Non-pigmented ciliary epithelial cell (primary cell): ENCODE measurements around the gene COL11A2.
"Not testable (repeated sequence)": the region's sequence is repeated elsewhere in the genome, so short reads cannot be mapped to it uniquely, and the experiment has no call there.

ENCODE experiments used
- DNase-seq: peaks from one replicate; pipeline ENCODE4 v3.0.0-alpha.2; 2010; ENCODE audit warnings: low read depth

The COL11A2 gene

GRCh38 chr6:33156561-33156960 lies 35.7 kb downstream of the COL11A2 start:
- DNase-seq = no peak

- DNase-seq = no peak
Measured at GRCh38 chr6:33154349-33154748, 37.9 kb downstream of the COL11A2 start.

GRCh38 chr6:33151050-33151449 lies 41.2 kb downstream of the COL11A2 start:
- no peak for DNase-seq

- DNase-seq = not testable (repeated sequence)
Measured at GRCh38 chr6:33150560-33150959, 41.7 kb downstream of the COL11A2 start.

GRCh38 chr6:33147807-33148666 lies 44.2 kb downstream of the COL11A2 start:
- DNase-seq = no peak

- no peak for DNase-seq
Measured at GRCh38 chr6:33144373-33144772, 47.9 kb downstream of the COL11A2 start.

- no peak for DNase-seq
Measured at GRCh38 chr6:33143113-33143770, 49.0 kb downstream of the COL11A2 start.

- no peak for DNase-seq
Measured at GRCh38 chr6:33142501-33143070, 49.7 kb downstream of the COL11A2 start.

- no peak for DNase-seq
Measured at GRCh38 chr6:33140556-33140955, 51.7 kb downstream of the COL11A2 start.

GRCh38 chr6:33139596-33140206 lies 52.6 kb downstream of the COL11A2 start:
- DNase-seq = no peak

GRCh38 chr6:33136310-33136900 lies 55.9 kb downstream of the COL11A2 start:
- no peak for DNase-seq

GRCh38 chr6:33132081-33132524 lies 60.2 kb downstream of the COL11A2 start:
- DNase-seq = no peak

- DNase-seq = no peak
Measured at GRCh38 chr6:33128318-33128717, 63.9 kb downstream of the COL11A2 start.

GRCh38 chr6:33126101-33126714 lies 66.1 kb downstream of the COL11A2 start:
- DNase-seq = no peak

- DNase-seq = no peak
Measured at GRCh38 chr6:33124947-33125346, 67.3 kb downstream of the COL11A2 start.

GRCh38 chr6:33124525-33124901 lies 67.8 kb downstream of the COL11A2 start:
- no peak for DNase-seq

- no peak for DNase-seq
Measured at GRCh38 chr6:33123732-33124524, 68.3 kb downstream of the COL11A2 start.

- DNase-seq = no peak
Measured at GRCh38 chr6:33123181-33123580, 69.1 kb downstream of the COL11A2 start.

- no peak for DNase-seq
Measured at GRCh38 chr6:33120001-33120400, 72.3 kb downstream of the COL11A2 start.

GRCh38 chr6:33118525-33119123 lies 73.6 kb downstream of the COL11A2 start:
- peak; percentile 5 for DNase-seq
